Sigmoid colon (tissue), 4 donors: ENCODE results near the gene AGAP4.
"Not testable (repeated sequence)": the region's sequence is repeated elsewhere in the genome, so short reads cannot be mapped to it uniquely, and the experiment has no call there.

Experiments
- POLR2AphosphoS5 ChIP-seq, 4 donors: sonication (generic); formaldehyde crosslinking; IDR thresholded peaks; one replicate each; pipeline ENCODE4 v1.6.1; 2017; ENCODE audit warnings: antibody characterized with exemption in 4 of 4
- TF ChIP-seq, protein P1 (sequence below), 4 experiments: fragments of 450-650 bp in 3 of 4; fragments of 200-600 bp in 1 of 4; IDR thresholded peaks; one replicate each; pipeline ENCODE4 v1.5.1; 2016 to 2019; ENCODE audit warnings: antibody characterized with exemption in 4 of 4, mild to moderate bottlenecking in 3 of 4, moderate library complexity in 2 of 4

- TF ChIP-seq, protein P1, sequence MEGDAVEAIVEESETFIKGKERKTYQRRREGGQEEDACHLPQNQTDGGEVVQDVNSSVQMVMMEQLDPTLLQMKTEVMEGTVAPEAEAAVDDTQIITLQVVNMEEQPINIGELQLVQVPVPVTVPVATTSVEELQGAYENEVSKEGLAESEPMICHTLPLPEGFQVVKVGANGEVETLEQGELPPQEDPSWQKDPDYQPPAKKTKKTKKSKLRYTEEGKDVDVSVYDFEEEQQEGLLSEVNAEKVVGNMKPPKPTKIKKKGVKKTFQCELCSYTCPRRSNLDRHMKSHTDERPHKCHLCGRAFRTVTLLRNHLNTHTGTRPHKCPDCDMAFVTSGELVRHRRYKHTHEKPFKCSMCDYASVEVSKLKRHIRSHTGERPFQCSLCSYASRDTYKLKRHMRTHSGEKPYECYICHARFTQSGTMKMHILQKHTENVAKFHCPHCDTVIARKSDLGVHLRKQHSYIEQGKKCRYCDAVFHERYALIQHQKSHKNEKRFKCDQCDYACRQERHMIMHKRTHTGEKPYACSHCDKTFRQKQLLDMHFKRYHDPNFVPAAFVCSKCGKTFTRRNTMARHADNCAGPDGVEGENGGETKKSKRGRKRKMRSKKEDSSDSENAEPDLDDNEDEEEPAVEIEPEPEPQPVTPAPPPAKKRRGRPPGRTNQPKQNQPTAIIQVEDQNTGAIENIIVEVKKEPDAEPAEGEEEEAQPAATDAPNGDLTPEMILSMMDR (IDR thresholded peaks at IDR 0.05): not testable (repeated sequence)
- TF ChIP-seq POLR2AphosphoS5 (IDR thresholded peaks at IDR 0.05): not testable (repeated sequence)
Measured at GRCh38 chr10:45863632-45864031, 16.3 kb upstream of the AGAP4 start.
